Glomerular visceral epithelial cell (primary cell): ENCODE results near the gene FBXO45.
"Not testable (repeated sequence)": the region's sequence is repeated elsewhere in the genome, so short reads cannot be mapped to it uniquely, and the experiment has no call there.

Source experiments
- DNase-seq: peaks from one replicate; pipeline ENCODE4 v3.0.0-alpha.2; 2016; ENCODE audit errors: extremely low spot score

Gene FBXO45

GRCh38 chr3:196557236-196557635, 11.2 kb upstream of the FBXO45 start:
- DNase-seq: no peak

DNA sequence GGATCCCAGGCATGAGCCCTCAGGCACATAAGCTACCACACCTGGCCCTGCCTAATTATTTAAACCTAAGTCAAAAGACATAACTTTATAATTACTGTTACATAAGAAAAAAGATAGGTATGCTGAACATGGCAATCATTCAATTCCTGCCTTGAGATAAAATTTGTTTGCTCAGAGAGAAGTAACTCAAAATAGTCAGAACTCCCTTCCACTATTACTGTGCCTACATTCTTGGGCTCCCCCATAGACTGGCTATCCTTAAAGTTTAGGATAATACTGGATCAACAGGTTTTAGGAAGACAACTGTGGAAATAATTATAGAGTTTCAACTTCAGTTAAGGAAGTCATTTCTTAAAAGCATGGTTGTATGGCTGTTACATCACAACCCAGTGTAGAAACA, 10.0 kb upstream of the FBXO45 start:
- DNase-seq: no peak

DNA sequence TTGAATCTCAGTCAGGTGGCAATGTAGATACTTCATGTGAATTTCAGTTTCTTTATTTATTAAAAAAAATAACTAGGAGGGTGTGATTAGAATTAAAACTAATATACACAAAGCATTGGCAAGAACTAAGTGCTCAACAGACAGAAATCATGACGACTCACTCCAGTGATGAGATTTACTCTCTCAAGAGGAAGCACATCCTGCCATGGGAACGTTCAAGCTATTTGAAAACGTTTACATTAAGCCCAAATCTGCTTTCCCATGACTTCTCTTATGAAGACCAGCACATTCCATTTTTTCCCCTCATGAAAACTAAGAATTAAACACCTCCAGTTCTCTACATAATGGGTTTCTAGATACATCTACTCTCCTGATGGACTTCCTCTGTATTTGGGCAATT, 8.6 kb upstream of the FBXO45 start:
- no peak for DNase-seq

DNA sequence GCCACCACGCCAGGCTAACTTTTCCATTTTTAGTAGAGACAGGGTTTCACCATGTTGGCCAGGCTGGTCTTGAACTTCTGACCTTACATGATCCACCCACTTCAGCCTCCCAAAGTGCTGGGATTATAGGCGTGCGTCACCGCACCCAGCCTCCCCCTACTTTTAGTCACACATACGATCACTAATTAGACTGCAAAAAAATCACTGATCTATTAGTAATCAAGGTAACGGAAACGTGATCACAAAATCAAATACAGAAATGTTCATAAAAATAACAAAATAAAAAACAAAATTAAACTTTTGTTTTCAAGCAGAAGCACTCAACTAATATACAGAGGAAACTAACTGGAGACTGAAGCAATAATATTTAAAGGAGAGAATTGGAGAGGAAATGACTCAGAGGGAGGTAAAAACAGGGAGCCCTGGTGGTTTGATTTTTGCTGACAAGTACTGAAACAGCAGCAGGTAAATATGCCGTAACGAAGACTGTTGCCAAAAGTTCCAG, 4.7 kb upstream of the FBXO45 start:
- no peak for DNase-seq

DNA sequence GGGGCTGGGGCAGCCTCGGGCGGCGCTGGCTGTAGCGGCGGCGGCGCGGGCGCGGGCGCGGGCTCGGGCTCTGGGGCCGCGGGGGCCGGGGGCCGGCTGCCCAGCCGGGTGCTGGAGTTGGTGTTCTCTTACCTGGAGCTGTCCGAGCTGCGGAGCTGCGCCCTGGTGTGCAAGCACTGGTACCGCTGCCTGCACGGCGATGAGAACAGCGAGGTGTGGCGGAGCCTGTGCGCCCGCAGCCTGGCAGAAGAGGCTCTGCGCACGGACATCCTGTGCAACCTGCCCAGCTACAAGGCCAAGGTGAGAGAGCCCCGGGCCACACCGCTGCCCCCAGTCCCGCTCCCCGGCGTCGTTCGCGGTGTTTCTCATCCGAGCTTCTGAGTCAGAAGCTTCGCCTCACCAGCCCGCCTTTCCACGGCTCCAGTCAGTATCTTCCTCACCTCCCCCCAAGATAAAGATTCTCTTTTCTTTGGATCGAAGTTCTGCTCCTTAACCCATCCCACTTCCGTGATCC, 600 bp downstream of the FBXO45 start:
- DNase-seq: peak; percentile 51

DNA sequence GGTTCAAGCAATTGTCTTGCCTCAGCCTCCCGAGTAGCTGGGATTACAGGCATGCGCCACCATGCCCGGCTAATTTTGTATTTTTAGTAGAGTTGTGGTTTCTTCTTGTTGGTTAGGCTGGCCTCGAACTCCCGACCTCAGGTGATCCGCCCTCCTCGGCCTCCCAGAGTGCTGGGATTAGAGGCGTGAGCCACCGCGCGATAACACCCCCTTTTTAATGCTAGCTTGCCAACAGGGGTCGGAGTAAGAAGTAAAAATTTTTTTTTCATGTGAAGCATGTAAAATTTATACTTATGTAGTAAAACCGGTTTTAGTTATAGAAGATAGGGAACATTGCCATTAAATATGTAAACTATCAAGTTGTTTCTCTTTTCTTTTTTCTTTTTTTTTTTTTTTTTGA, 1.9 kb downstream of the FBXO45 start:
- DNase-seq: not testable (repeated sequence)

GRCh38 chr3:196572389-196572788, 3.9 kb downstream of the FBXO45 start:
- DNase-seq: no peak

DNA sequence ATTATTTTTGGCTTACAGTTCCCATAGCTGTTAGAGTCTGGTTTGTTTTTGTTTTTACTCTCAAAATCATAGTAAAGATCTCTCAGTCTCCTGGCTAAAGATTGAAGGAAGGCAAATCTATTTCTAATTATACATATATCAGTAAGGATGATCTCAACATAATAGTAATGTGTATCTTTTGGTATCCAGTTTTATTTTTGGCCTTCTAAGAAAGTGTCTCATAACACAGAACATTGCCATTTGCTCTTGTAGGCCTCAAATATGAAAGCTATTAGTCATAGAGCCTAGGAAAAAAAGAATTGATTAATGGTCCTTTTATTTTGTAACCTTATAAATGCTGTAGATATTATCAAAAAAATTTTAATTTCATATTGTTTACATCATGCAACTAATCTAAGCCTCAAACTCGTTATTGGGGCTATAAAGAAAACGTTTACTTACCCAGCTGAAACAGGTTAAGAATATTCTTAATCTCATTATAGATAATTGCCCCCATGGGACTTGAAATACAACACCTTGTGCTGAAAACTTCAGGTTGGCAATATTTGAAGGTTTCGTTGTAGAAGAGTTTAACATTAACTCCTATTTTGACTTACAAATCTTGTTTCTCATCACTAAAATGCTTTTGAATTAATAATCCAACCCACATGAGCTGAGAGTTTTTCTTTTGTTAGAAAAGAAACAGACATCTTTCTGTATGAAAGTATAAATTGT, 16.7 kb downstream of the FBXO45 start:
- DNase-seq: no peak

DNA sequence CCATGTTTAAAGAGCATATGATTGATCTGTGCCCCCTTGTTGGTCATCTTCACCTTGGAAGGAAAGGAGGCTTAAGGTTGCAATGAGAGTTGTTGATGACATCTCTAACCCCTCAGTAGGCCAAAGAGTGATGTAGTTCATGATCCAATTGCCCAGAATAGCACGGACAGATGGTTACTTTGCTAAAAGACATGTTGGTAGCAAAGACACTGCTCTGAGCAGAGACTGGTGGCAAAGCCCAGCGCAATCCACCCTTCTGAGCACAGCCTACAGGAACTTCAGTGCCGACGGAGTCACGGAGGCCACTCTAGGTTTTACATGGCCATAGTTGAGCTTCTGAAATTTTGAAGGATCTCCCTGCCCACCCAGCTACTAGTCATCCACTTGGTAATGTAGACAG, 21.8 kb downstream of the FBXO45 start:
- DNase-seq: no peak

DNA sequence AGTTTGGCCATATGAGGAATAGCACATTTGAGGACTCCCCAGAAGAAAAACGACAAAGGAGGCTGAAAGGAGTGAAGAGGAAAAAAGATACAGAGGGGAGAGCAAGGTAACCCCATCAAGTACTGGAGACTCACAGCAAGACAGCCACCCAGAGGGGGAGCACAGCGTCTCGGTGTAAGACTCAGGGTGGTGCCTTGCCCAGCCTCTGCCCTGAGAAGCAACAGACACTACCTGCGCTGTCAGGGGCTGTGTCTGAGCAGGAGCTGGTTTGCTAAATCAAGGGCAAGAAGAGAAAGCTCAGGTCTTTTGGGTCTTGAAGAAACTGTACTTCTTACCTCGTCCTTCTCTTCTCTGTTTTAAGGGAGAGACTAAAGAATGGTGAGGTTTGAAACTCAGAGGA, 27.9 kb downstream of the FBXO45 start:
- no peak for DNase-seq

GRCh38 chr3:196597971-196598733, 29.7 kb downstream of the FBXO45 start:
- not testable (repeated sequence) for DNase-seq

- no peak for DNase-seq
Observed at GRCh38 chr3:196599734-196600128, 31.3 kb downstream of the FBXO45 start.

GRCh38 chr3:196600359-196600758, 31.9 kb downstream of the FBXO45 start:
- DNase-seq: no peak

- DNase-seq: no peak
Observed at GRCh38 chr3:196602673-196603072, 34.2 kb downstream of the FBXO45 start.

DNA sequence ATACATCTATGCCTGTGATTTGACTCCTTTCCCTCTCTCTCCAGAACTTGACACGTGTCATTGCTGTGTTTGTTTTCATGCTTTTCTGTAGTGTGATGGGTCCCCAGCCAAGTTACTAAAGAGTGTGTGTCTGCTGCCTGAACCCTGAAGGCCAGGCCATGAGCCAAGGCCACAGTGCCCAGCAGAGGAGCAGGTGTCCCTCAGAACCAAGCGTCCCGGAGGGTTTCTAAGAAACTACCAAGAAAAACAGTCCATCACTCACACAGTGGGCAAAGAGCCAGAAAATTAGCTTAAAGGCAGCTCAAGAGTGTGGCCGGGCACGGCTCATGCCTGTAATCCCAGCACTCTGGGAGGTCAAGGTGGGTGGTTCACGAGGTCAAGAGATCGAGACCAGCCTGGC, 35.2 kb downstream of the FBXO45 start:
- no peak for DNase-seq

GRCh38 chr3:196604548-196604947, 36.1 kb downstream of the FBXO45 start:
- no peak for DNase-seq

- no peak for DNase-seq
Observed at GRCh38 chr3:196608693-196609092, 40.2 kb downstream of the FBXO45 start.

DNA sequence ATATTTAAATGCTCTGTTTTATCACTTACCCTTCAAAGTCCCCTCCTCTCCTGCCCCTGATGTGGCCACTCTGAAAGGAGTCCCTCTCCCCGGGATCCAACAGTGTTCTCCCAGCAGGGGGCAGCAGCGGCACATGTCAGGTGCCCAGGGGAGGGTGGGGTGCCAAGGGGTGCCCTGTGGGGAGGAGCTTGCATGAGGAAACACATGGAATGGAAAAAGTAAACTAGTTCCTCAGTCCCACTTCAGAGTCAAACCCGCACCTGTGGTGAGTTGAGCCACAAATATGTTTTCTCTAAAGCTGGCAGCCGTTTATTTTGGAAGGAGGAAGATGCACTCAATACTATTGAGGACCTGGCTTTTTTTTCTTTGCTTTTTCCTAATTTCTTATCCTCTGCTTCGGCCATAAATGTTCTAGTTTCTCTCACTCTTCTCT, 40.9 kb downstream of the FBXO45 start:
- DNase-seq: peak; percentile 83

- no peak for DNase-seq
Observed at GRCh38 chr3:196609805-196610515, 41.5 kb downstream of the FBXO45 start.

DNA sequence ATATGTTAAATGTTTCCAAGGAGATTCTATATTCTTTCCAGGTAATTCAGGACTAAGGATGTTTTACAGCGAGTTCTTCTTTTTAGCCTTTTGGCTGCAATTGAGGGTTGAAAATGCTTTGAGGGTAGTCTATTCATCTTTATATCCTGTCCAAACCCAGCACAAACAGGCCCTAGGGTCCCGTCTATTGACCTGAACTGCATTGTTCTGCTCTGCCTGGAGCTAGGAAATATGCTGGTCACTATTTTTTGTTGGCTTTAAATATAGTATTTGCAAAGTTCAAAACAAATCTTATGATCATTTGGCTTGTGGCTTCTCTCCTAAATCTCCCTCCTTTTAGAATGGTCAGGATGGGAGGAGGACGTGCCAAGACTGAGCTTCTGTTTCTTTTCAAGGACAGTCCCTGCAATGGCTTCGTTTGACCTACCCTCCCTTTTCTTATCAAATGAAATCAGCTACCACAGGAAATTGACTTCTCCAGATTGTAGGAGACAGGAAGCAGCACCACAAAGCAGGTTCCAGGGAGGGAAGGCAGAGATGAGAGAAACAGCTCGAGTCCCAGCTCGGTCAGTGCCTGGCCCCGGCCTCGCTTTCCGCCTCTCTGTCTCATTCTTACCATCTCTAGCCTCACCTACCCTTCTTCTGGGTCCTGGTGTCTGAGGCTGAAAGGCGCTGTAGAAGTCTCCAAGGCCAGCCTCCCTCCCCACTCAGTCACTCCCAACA, 43.5 kb downstream of the FBXO45 start:
- no peak for DNase-seq

DNA sequence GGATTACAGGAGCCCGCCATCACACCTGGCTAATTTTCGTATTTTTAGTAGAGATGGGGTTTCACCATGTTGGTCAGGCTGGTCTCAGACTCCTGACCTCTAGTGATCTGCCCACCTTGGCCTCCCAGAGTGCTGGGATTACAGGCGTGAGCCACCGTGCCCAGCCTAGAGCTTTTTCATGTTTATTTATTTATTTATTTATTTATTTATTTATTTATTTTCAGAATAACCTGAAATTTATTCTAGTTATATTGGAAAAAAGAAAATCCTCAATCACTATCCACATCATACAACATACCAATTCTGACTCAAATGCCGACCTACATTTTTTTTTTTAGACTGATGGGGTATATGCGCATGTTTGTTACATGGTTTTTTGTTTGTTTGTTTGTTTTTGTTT, 46.8 kb downstream of the FBXO45 start:
- DNase-seq: not testable (repeated sequence)

DNA sequence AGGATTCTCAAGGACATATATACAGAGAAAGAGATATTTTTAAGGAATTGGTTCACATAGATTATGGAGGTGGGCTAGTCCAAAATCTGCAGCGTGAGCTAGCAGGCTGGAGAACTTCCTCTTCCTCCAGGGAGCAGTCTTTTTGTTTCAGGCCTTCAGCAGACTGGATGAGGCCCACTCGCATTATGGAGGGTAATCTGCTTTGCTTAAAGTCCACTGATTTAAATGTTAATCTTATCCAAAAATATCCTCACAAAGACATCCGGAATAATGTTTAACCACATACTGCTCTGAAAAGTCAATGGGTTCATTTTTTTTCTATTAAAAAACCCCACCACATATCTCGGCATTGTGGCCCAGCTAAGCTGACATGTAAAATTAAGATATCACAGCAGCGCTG, 48.8 kb downstream of the FBXO45 start:
- DNase-seq: no peak
